Heart left ventricle (tissue), 13 donors: ENCODE results near the gene LRP2.
"Not testable (repeated sequence)": the region's sequence is repeated elsewhere in the genome, so short reads cannot be mapped to it uniquely, and the experiment has no call there.

Source experiments
- CTCF ChIP-seq, 12 donors: fragments of 200-600 bp; sonication (generic) in 4 of 12; IDR thresholded peaks; one replicate each; pipeline versions ENCODE4 v1.5.0 to v1.8.0; 2018 to 2022; ENCODE audit warnings: antibody characterized with exemption in 12 of 12, mild to moderate bottlenecking in 5 of 12
- POLR2A ChIP-seq, 2 donors: fragments of 450-650 bp; IDR thresholded peaks; one replicate each; pipeline ENCODE4 v1.6.1; 2017; ENCODE audit warnings: antibody characterized with exemption in 2 of 2, mild to moderate bottlenecking in 2 of 2, moderate library complexity in 2 of 2
- donor health status: ischemic (EF 13 %, LVEDD 7.1; RV severe dilation, severe dysfunction).
- donor health status: DM: no; HTN: yes; CAD: no.
- donor health status: DM: no; HTN: no; CAD: no.
- donor health status: ischemic (EF 25% LVEDD 6.9; RV normal size, moderate dysfunction).
- donor health status: ischemic (EF 25% LVEDD 5.7; RV mildly dilated, moderate dysfunction).
- donor health status: ischemic (EF 35%, LVEDD 5.7; RV mildly dilated, moderate dysfunction).
- donor health status: nonischemic (EF 11% LVEDD 7.7; RV severe dilation, severe dysfunction).
- donor health status: DM: yes; HTN: yes; CAD: no.
- donor health status: PGD.
- donor health status: ischemic (EF 29% LVEDD 5.4; RV normal size, mild dysfunction).
- donor health status: nonischemic (EF 23%, LVEDD 6.1; RV moderate dilation, normal function).

DNA sequence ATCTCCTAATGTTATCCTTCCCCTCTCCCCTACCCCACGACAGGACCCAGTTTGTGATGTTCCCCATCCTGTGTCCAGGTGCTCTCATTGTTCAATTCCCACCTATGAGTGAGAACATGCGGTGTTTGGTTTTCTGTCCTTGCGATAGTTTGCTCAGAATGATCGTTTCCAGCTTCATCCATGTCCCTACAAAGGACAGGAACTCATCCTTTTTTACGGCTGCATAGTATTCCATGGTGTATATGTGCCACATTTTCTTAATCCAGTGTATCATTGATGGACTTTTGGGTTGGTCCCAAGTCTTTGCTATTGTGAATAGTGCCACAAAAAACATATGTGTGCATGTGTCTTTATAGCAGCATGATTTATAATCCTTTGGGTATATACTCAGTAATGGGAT lies 54.0 kb downstream of the LRP2 start:
- TF ChIP-seq POLR2A, CTCF (IDR thresholded peaks at IDR 0.05): not testable (repeated sequence)
